Mucosa of descending colon (tissue), 3 donors: Measurements from ENCODE around the gene TRIM74. TPM values are rescaled to one million over a fixed set of nuclear protein-coding genes. Genes with fewer than 3 reads are reported as not detected.
"Not testable (repeated sequence)": the region's sequence is repeated elsewhere in the genome, so short reads cannot be mapped to it uniquely, and the experiment has no call there.

Experiments used
- ATAC-seq: fragments of 200-7000 bp; cut with Tn5 transposase; one replicate; pipeline ENCODE4 v1.9.1; 2020; ENCODE audit warnings: mild to moderate bottlenecking, moderate library complexity
- DNase-seq, 3 donors: peaks; one replicate each; pipeline ENCODE4 v3.0.0-alpha.2; 2020
- H3K36me3 ChIP-seq: fragments of 200-600 bp; one replicate; pipeline ENCODE4 v1.8.0; 2021; ENCODE audit warnings: low read depth, mild to moderate bottlenecking
- H3K4me1 ChIP-seq: fragments of 200-600 bp; one replicate; pipeline ENCODE4 v1.8.0; 2021; ENCODE audit warnings: low read depth, mild to moderate bottlenecking
- H3K4me3 ChIP-seq: fragments of 200-600 bp; one replicate; pipeline ENCODE4 v1.8.0; 2021; ENCODE audit warnings: mild to moderate bottlenecking
- H3K9me3 ChIP-seq: fragments of 200-600 bp; one replicate; pipeline ENCODE4 v1.8.0; 2021; ENCODE audit warnings: mild to moderate bottlenecking
- intact Hi-C, 2 donors: fragments of 100-400 bp; cut with DNase I in 1 of 2; cut with micrococcal nuclease in 1 of 2; formaldehyde crosslinking; loops; one replicate each; pipeline versions ENCODE4 v1.11.0 to v1.11.1; 2022; cut with DNase I, micrococcal nuclease
- total RNA-seq, 3 donors: library from RNA; stranded (reverse); fragmentation: NEBNext Ultra II Directional in 2 of 3; extraction: Animal tissue kit (Norgen Biotek cat#: 25700) in 2 of 3; gene quantifications; one replicate each; pipeline versions ENCODE4 v1.2.1 to v1.2.4, GENCODE V29; 2021 to 2023
- TF ChIP-seq, protein P1 (sequence below): fragments of 200-600 bp; IDR thresholded peaks from one replicate; pipeline ENCODE4 v1.8.0; 2022; ENCODE audit warnings: antibody characterized with exemption, mild to moderate bottlenecking
- donor health status: DM: no; HTN: no; CAD: no; lungs with moderate emphysema.
- donor health status: DM: no; HTN: no; CAD: no.
- donor health status: DM: no; HTN: yes; CAD: no.

The TRIM74 gene
- total RNA-seq, 3 donors from 2014 or later = 0.43 to 0.95 (median 0.90) TPM

- no peaks in the 10 kb centered on the region for H3K36me3 ChIP-seq
- ATAC-seq = peak; percentile 17
- H3K4me1 ChIP-seq = peaks cover 9% of the 10 kb centered on the region
- H3K4me3 ChIP-seq = peak overlapping the region; percentile 74
- TF ChIP-seq, protein P1, sequence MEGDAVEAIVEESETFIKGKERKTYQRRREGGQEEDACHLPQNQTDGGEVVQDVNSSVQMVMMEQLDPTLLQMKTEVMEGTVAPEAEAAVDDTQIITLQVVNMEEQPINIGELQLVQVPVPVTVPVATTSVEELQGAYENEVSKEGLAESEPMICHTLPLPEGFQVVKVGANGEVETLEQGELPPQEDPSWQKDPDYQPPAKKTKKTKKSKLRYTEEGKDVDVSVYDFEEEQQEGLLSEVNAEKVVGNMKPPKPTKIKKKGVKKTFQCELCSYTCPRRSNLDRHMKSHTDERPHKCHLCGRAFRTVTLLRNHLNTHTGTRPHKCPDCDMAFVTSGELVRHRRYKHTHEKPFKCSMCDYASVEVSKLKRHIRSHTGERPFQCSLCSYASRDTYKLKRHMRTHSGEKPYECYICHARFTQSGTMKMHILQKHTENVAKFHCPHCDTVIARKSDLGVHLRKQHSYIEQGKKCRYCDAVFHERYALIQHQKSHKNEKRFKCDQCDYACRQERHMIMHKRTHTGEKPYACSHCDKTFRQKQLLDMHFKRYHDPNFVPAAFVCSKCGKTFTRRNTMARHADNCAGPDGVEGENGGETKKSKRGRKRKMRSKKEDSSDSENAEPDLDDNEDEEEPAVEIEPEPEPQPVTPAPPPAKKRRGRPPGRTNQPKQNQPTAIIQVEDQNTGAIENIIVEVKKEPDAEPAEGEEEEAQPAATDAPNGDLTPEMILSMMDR = no peak
- DNase-seq = no peak
- intact Hi-C loops = no loop called here
- no peaks in the 10 kb centered on the region for H3K9me3 ChIP-seq
Measured at GRCh38 chr7:72924386-72924732, 44.9 kb downstream of the TRIM74 start.

- ATAC-seq (no peak), DNase-seq (no peak)
- H3K9me3 ChIP-seq = no peaks in the 10 kb centered on the region
- TF ChIP-seq, protein P1 = no peak
- peaks cover 7% of the 10 kb centered on the region for H3K4me1 ChIP-seq
- no peak overlapping the region for H3K4me3 ChIP-seq
- intact Hi-C loops = no loop called here
- no peaks in the 10 kb centered on the region for H3K36me3 ChIP-seq
Measured at GRCh38 chr7:72919256-72919775, 50.0 kb downstream of the TRIM74 start.

DNA sequence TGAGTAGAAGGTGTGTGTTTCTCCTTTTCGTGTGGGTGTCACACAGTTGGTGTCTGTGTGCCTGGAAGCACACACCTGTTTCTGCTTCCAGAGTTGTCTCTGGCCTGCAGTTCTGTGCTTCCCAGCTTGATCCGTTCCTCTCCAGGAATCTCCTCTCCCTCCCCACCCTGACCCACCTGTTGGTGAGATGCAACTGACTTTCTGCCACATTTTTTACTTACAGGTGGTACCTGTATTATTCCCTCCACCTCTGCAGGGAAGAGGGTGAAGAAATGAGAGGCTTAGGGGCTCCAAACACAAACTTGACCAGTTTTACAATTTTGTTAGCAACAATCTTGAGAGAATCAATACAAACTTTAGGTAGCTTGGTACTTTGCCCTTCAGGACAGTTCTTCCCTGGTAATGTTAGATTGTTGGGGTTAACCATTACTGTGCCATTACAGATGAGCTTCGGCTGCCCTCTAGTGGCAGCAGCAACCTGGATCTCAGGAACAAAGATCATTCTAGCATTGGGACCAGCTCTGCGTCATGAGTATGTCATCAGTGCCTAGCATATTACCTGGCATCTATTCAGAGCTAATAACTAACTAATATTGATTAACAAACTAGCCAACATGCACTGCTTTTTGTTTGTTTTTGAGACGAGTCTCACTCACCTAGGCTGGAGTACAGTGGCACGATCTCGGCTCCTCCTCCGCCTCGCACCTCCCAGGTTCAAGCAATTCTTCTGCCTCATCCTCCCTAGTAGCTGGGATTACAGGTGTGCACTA, 54.3 kb downstream of the TRIM74 start:
- H3K4me3 ChIP-seq, intact Hi-C loops, H3K36me3 ChIP-seq, H3K9me3 ChIP-seq, H3K4me1 ChIP-seq: not testable (repeated sequence)
- TF ChIP-seq, protein P1 = peak; percentile 44
- ATAC-seq (peak; percentile 95), DNase-seq (peak in 2 of 3 donors; percentile 72 to 86)

DNA sequence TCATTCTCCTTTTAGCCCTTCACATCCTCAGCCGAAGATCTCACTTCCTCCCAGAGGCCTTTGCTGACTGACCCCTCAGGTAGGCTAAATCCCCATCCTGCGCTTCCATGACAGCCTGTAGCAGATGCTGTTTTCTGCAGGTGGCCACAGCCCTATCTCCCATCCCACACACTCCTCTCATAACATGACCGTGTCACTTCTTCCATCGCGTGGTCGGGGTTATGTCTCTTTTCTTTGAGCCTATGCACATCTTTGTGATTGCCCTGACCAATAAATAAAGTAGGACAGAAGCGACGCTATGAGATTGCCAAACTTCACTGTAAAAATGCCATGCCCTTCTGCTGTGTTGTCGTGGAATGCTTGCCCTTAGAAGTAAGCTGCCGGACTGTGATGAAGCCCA, 55.5 kb downstream of the TRIM74 start:
- intact Hi-C loops, H3K4me3 ChIP-seq, ATAC-seq, DNase-seq, H3K36me3 ChIP-seq, H3K9me3 ChIP-seq, H3K4me1 ChIP-seq: not testable (repeated sequence)

DNA sequence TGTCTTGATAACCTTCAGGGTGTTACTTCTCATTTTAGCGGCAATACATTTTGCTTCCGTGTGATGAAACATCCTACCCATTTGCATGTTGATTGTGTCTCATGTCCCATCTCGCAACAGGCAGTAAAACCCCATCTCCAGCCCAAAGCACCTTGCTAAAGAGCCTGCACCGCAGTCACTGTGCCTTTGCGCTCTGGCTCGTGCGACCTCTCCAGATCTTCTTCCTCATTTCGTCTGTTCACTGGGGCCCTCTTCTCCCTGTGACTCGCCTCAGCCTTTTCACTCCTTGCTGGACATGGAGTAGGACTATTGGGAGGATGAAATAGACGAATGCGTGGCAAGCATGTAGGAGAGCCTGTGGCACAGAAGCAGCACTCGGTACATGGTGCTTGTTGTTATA, 57.9 kb downstream of the TRIM74 start:
- intact Hi-C loops, H3K4me1 ChIP-seq: not testable (repeated sequence)
- peak; percentile 11 for ATAC-seq

More for the DNA sequence above, 57.9 kb downstream of the TRIM74 start:
- not testable (repeated sequence) for H3K4me3 ChIP-seq, H3K36me3 ChIP-seq, DNase-seq, H3K9me3 ChIP-seq

Other genes starting within 250 kb of the TRIM74 start
- gene TYW1B, start 141.3 kb downstream of the TRIM74 start, total RNA-seq = 1 to 10 TPM; 2.5 to 6.3 (median 3.5) TPM
- gene POM121, start 44.4 kb downstream of the TRIM74 start, total RNA-seq = 10 to 100 TPM; 31.0 to 36.3 (median 31.6) TPM
- gene SPDYE8, start 60.3 kb upstream of the TRIM74 start, total RNA-seq = not detected
- not detected for gene SPDYE11, start 88.4 kb upstream of the TRIM74 start, total RNA-seq
- gene SPDYE9, start 116.6 kb upstream of the TRIM74 start, total RNA-seq = not detected